Activated B cell treated with CpG ODN at 0.5 μM for 24 hours (primary cell): ENCODE results near the gene S100A1. TPM values are rescaled to one million over a fixed set of nuclear protein-coding genes. Genes with fewer than 3 reads are reported as not detected.
A peak's percentile ranks its signal among the peaks of the same experiment; 100 is the strongest.

ENCODE experiments used
- ATAC-seq: fragments of 200-7000 bp; cut with Tn5 transposase; one replicate; pipeline ENCODE4 v1.10.0; 2021; ENCODE audit warnings: low read depth, mild to moderate bottlenecking, moderate library complexity
- CTCF ChIA-PET: fragments of 350-600 bp; sonication (Branson Sonifier 250); formaldehyde crosslinking; loops from one replicate; lab custom pipeline; 2021; ENCODE audit warnings: antibody characterized with exemption; lab: Charles Lee
- POLR2A ChIA-PET: fragments of 350-600 bp; sonication (Branson Sonifier 250); formaldehyde crosslinking; loops from one replicate; lab custom pipeline; 2021; ENCODE audit warnings: antibody characterized with exemption; lab: Charles Lee
- DNase-seq: peaks from one replicate; pipeline ENCODE4 v3.0.0; 2022
- H3K27ac Mint-ChIP-seq: one replicate; pipeline ENCODE4 v1.8.0; 2020; ENCODE audit warnings: mixed read lengths
- H3K27me3 Mint-ChIP-seq: one replicate; pipeline ENCODE4 v1.8.0; 2021; ENCODE audit warnings: mixed read lengths
- H3K36me3 Mint-ChIP-seq: one replicate; pipeline ENCODE4 v1.8.0; 2021; ENCODE audit warnings: low read depth, mixed read lengths
- H3K4me1 Mint-ChIP-seq: one replicate; pipeline ENCODE4 v1.8.0; 2021; ENCODE audit warnings: mixed read lengths
- H3K4me3 Mint-ChIP-seq: one replicate; pipeline ENCODE4 v1.8.0; 2020; ENCODE audit warnings: mild to moderate bottlenecking, mixed read lengths
- H3K9me3 Mint-ChIP-seq: one replicate; pipeline ENCODE4 v1.8.0; 2020; ENCODE audit warnings: mixed read lengths
- CTCF ChIP-seq: fragments of 200-600 bp; IDR thresholded peaks from one replicate; pipeline ENCODE4 v1.8.0; 2022; ENCODE audit warnings: antibody characterized with exemption, mild to moderate bottlenecking
- intact Hi-C: fragments of 100-400 bp; cut with micrococcal nuclease; formaldehyde crosslinking; loops from one replicate; pipeline ENCODE4 v1.15.1; 2024
- total RNA-seq: library from RNA; stranded (reverse); gene quantifications from 2 replicates; pipeline ENCODE4 v1.2.3, GENCODE V29; 2022

Gene S100A1
- total RNA-seq, 1 donor from 2014 or later: 0.31 TPM

GRCh38 chr1:153630384-153630783 lies 2.1 kb downstream of the S100A1 start:
- no peak overlapping the region for H3K27ac Mint-ChIP-seq
- no peak overlapping the region for H3K4me3 Mint-ChIP-seq
- no peak for TF ChIP-seq CTCF
- intact Hi-C loops: no loop called here
- ChIA-PET CTCF (interaction anchor here (1.2 kb wide), 1 partner anchor 58 kb away, joined by 4 read pairs; no protein-coding TSS in a partner anchor), POLR2A (interaction anchor here (1.9 to 5.5 kb wide), 2 partner anchors 32 to 97 kb away, joined by 4 to 27 read pairs; partner anchors contain the start of gene INTS3)
- no peaks in the 10 kb centered on the region for H3K9me3 Mint-ChIP-seq
- H3K4me1 Mint-ChIP-seq: peaks cover 45% of the 10 kb centered on the region
- no peak for ATAC-seq
- no peak for DNase-seq
- H3K36me3 Mint-ChIP-seq: peaks cover 16% of the 10 kb centered on the region
- H3K27me3 Mint-ChIP-seq: no peaks in the 10 kb centered on the region

- intact Hi-C loops: no loop called here
- no peak for TF ChIP-seq CTCF
- ChIA-PET CTCF (interaction anchor here (1.2 kb wide), 1 partner anchor 59 kb away, joined by 4 read pairs; no protein-coding TSS in a partner anchor), POLR2A (interaction anchor here (0.7 to 5.5 kb wide), 2 partner anchors 33 to 66 kb away, joined by 3 to 27 read pairs; no protein-coding TSS in a partner anchor)
- peaks cover 23% of the 10 kb centered on the region for H3K36me3 Mint-ChIP-seq
- peak overlapping the region; percentile 2 for H3K27ac Mint-ChIP-seq
- no peak overlapping the region for H3K4me3 Mint-ChIP-seq
- H3K27me3 Mint-ChIP-seq: no peaks in the 10 kb centered on the region
- DNase-seq (no peak), ATAC-seq (no peak)
- no peaks in the 10 kb centered on the region for H3K9me3 Mint-ChIP-seq
- peaks cover 52% of the 10 kb centered on the region for H3K4me1 Mint-ChIP-seq
Measured at GRCh38 chr1:153631047-153632022, 3.1 kb downstream of the S100A1 start.

GRCh38 chr1:153633161-153633753 lies 5.0 kb downstream of the S100A1 start:
- CTCF ChIA-PET: interaction anchor here (1.2 to 2.7 kb wide), 6 partner anchors 35 to 122 kb away, joined by 3 to 33 read pairs (median 8); partner anchors contain the start of gene S100A6
- peaks cover 42% of the 10 kb centered on the region for H3K36me3 Mint-ChIP-seq
- no peaks in the 10 kb centered on the region for H3K27me3 Mint-ChIP-seq
- ATAC-seq: peak; percentile 0
- peak overlapping the region; percentile 99 for H3K4me3 Mint-ChIP-seq
- H3K27ac Mint-ChIP-seq: peak overlapping the region; percentile 100
- no peak for DNase-seq
- no peak for TF ChIP-seq CTCF
- POLR2A ChIA-PET: interaction anchor here (0.5 to 2.9 kb wide), 46 partner anchors 9 to 549 kb away, joined by 3 to 138 read pairs (median 8); partner anchors contain the start of genes CREB3L4, CRTC2, ILF2 and INTS3
- intact Hi-C loops: no loop called here
- H3K4me1 Mint-ChIP-seq: peaks cover 50% of the 10 kb centered on the region
- no peaks in the 10 kb centered on the region for H3K9me3 Mint-ChIP-seq

GRCh38 chr1:153633754-153634665 lies 5.8 kb downstream of the S100A1 start, which contains the start of gene CHTOP:
Gene CHTOP, plus strand, starts transcription at chr1:153634066. Its CDS starts 2,523 bp downstream, at chr1:153636589.
- peak within 1 kb of the TSS; percentile 99 for H3K4me3 Mint-ChIP-seq
- no peaks in the 10 kb centered on the region for H3K27me3 Mint-ChIP-seq
- ChIA-PET POLR2A (interaction anchor here (0.5 to 2.9 kb wide), 49 partner anchors 10 to 548 kb away, joined by 3 to 138 read pairs (median 8); partner anchors contain the start of genes CREB3L4, CRTC2, ILF2 and INTS3), CTCF (interaction anchor here (0.6 to 2.7 kb wide), 8 partner anchors 12 to 123 kb away, joined by 3 to 33 read pairs (median 7); partner anchors contain the start of gene S100A6)
- TF ChIP-seq CTCF: no peak
- peak within 1 kb of the TSS; percentile 100 for H3K27ac Mint-ChIP-seq
- ATAC-seq (peak; percentile 86), DNase-seq (peak; percentile 98)
- no peaks in the 10 kb centered on the region for H3K9me3 Mint-ChIP-seq
- intact Hi-C loops: loop anchor here (1.0 to 2.0 kb wide), 7 partner anchors 24 to 123 kb away; partner anchors contain the start of gene SNAPIN
- peaks cover 48% of the 10 kb centered on the region for H3K36me3 Mint-ChIP-seq
- peaks cover 44% of the 10 kb centered on the region for H3K4me1 Mint-ChIP-seq
